Measurements from ENCODE around the gene RGS3. TPM values are rescaled to one million over a fixed set of nuclear protein-coding genes. Genes with fewer than 3 reads are reported as not detected.

The RGS3 gene
- total RNA-seq, 1 donor: 34.7 TPM

- no peak for DNase-seq (ENCODE audit: low read depth in 2 of 3, low spot score in 2 of 3)
Measured at GRCh38 chr9:113614843-113615648, 151.5 kb downstream of the RGS3 start.

GRCh38 chr9:113616116-113616515 is 152.6 kb downstream of the RGS3 start:
- no peak for DNase-seq (ENCODE audit: low read depth in 2 of 3, low spot score in 2 of 3)

DNA sequence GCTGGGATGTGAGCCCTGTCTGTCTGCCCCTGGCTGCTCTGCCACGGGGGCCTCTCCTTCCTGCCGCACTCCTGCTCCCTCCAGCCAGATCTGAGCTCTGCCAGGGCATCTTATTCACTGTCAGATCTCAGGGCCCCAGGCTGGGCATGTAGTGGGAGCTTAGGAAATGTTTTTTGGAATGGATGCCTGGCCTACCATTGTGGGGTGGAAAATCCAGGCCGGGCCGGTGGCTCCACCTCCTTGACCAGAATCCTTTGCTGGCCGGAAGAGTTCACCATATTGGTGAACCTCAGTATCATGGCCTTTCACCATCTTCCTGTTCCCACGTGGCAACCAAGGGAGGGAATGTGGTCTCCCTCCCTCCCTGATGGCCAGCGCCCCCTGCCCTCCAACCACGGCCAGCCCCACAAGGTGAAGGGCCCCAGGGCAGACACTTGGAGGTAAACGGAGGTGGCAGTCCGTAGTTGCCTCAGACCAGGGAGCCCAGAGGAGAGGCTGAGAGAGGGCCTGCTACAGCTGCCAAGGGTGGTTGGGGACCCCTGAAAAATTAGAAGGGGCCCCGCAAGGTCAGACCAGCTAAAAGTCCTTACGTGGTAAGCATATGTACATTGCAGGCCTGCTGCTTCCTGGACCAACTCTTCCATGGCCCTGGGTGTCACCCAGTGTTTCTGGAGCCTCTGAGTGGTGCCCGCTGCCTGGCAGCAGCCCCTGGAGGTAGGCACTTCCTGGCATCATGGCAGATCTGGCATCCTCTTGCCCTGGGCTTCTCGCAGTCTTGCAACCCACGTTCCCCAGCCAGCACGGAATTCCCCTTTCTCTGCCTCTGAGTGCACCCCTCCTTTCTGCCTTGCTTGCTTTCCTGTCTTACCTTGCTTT is 153.3 kb downstream of the RGS3 start:
- DNase-seq (ENCODE audit: low read depth in 2 of 3, low spot score in 2 of 3): no peak

DNA sequence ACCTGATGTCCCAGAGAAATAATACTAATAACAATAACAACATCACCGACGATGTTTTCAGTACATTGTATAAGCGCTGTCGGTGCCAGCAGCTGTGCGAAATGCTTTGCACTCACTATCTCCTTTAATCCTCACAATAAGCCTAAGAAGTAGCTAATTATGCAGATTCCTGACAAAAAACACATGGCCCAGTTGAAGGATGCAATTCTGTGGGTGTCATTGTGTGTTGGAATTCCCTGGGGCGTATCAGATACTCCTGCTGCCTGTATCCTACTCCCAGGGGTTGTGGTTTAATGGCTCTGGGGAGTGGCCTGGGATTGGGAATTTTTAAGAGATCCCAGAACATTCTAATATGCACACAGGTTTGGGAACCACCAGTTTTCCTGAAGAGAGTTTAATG is 154.0 kb downstream of the RGS3 start:
- DNase-seq (ENCODE audit: low read depth in 2 of 3, low spot score in 2 of 3): no peak

GRCh38 chr9:113618836-113619490 is 155.4 kb downstream of the RGS3 start:
- no peak for DNase-seq (ENCODE audit: low read depth in 2 of 3, low spot score in 2 of 3)

DNA sequence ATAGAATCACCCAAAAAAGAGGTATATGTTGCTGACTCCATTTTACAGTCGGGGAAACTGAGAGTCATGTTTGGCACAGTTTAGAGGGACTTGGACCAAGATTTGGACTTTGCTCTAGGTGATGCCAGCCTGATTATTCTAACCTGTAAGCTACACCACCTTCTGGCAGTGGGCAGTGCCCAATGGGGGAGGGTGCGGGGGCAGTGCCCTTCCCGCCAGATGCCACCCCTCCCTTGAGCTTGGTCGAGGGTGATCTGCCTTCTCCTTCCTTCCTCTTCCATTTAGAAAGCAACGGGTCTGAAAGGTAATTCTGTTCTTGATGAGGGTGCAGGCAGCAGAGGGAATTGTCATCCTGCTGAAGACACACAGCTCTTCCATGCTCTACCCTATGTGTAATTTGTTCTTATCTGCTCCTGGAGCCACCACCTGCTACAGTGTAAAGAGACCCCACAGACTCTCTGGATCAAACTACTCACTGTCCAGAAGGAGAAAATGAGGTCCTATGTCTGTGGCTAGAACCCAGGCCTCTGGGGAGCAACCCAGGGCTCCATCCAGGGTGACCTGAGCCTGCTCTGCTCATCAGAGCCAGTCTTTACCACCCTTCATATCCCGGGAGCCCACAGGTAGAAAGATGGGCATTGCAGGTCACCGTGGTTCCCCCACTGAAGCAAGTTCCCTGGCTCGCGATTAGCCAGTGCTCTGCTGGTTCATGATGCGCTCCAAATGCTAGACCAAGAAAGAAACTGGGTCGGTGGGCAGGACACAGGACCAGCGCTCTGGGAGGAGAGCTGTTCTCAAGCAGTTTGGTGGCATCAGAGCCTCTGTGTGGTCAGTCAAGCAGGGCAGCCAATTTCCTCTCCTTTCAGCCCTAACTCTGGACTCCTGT is 156.2 kb downstream of the RGS3 start:
- no peak for DNase-seq (ENCODE audit: low read depth in 2 of 3, low spot score in 2 of 3)

- DNase-seq (ENCODE audit: low read depth in 2 of 3, low spot score in 2 of 3): no peak
Measured at GRCh38 chr9:113620377-113621161, 157.0 kb downstream of the RGS3 start.

DNA sequence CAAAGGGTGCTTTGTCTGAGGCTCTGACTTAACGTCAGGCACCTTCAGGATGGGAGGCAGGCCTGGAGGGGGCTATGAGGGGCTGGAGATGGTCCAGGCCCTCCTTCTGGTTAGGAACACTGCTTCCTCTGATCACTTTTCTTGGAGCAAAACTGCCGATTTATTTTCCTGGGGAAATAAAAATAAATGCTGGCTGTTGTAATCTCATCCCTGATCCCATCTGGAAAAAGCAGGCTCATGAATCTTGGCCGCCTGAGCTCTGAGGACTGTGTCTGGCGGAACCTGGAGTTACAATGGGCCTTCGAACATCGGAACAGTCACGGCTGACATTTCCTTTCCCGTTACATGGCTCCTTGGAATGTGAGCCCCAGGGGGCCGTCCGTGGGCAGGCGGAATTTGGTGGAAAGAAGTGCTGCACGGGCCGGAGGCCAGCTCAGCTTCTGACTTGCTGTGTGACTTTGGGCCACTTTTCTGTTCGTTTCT is 157.8 kb downstream of the RGS3 start:
- DNase-seq (ENCODE audit: low read depth in 2 of 3, low spot score in 2 of 3): no peak

GRCh38 chr9:113621980-113622379 is 158.5 kb downstream of the RGS3 start:
- DNase-seq (ENCODE audit: low read depth in 2 of 3, low spot score in 2 of 3): no peak

- DNase-seq (ENCODE audit: low read depth in 2 of 3, low spot score in 2 of 3): no peak
Measured at GRCh38 chr9:113622600-113623400, 159.3 kb downstream of the RGS3 start.

- no peak for DNase-seq (ENCODE audit: low read depth in 2 of 3, low spot score in 2 of 3)
Measured at GRCh38 chr9:113623851-113624485, 160.4 kb downstream of the RGS3 start.

DNA sequence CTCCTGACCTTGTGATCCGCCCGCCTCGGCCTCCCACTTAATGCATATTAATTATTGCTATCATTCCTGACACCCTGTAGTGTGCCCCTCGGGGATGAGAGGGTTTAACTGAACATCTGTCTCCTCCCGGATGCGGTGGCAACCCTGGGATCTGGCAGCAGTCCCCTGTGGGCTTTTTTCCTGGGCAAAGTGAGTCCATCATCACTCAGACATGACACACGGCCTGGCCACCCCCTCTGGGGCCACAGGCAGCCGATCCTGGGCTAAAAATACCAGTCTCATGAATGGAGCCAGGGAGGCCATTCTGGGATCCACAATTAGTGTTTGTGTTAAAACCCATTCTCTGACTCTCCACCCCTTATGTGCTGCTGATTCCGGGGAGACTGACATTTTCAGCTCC is 161.2 kb downstream of the RGS3 start:
- no peak for DNase-seq (ENCODE audit: low read depth in 2 of 3, low spot score in 2 of 3)

DNA sequence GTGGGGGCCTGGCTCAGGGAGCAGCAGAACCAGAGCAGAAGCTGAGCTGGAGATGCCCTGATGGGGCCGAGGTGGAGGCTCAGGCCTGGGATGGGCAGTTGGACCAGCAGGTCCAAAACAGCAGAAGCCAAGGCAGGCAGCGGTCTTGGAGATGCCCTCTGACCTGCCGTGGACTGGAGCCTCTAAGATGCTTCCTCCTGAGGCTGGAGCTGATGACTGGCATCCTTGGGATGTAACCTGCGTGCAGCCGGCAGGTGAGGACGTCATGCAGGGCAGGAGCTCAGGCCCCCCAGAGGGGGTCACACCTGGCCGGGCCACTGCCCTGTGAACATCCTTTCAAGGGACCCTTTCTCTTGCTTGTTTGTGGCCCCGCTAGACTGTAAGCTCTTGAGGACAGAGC is 162.0 kb downstream of the RGS3 start:
- DNase-seq (ENCODE audit: low read depth in 2 of 3, low spot score in 2 of 3): no peak

GRCh38 chr9:113626735-113627495 is 163.4 kb downstream of the RGS3 start:
- DNase-seq (ENCODE audit: low read depth in 2 of 3, low spot score in 2 of 3): no peak

- no peak for DNase-seq (ENCODE audit: low read depth in 2 of 3, low spot score in 2 of 3)
Measured at GRCh38 chr9:113628621-113629020, 165.1 kb downstream of the RGS3 start.

- DNase-seq (ENCODE audit: low read depth in 2 of 3, low spot score in 2 of 3): no peak
Measured at GRCh38 chr9:113630386-113631136, 167.0 kb downstream of the RGS3 start.

Data from hematopoietic multipotent progenitor cell (in vitro differentiated cells).